Thyroid gland (tissue), 4 donors: ENCODE data around the gene MCM10. TPM values are rescaled to one million over a fixed set of nuclear protein-coding genes. Genes with fewer than 3 reads are reported as not detected.

ENCODE experiments used
- DNase-seq, 2 donors: peaks; one replicate each; pipeline ENCODE4 v3.0.0-alpha.2; 2019
- H3K27ac ChIP-seq, 3 donors: fragments of 200-600 bp; sonication (generic); 1 replicate in 2 of 3; 2 replicates in 1 of 3; pipeline ENCODE4 v1.5.1; 2016 to 2019; ENCODE audit warnings: mild to moderate bottlenecking in 1 of 3, moderate library complexity in 1 of 3
- H3K27me3 ChIP-seq: fragments of 200-600 bp; sonication (generic); one replicate; pipeline ENCODE4 v1.5.1; 2019
- H3K36me3 ChIP-seq, 2 donors: fragments of 200-600 bp; sonication (generic); one replicate each; pipeline ENCODE4 v1.5.1; 2016 to 2019
- H3K4me1 ChIP-seq, 2 donors: fragments of 200-600 bp; sonication (generic); one replicate each; pipeline ENCODE4 v1.5.1; 2017 to 2019
- H3K4me3 ChIP-seq, 3 donors: fragments of 200-600 bp; sonication (generic); replicated peaks in 1 of 3; 1 replicate in 2 of 3; 2 replicates in 1 of 3; pipeline ENCODE4 v1.5.1; 2016; ENCODE audit warnings: mild to moderate bottlenecking in 1 of 3
- H3K9me3 ChIP-seq: fragments of 200-600 bp; sonication (generic); one replicate; pipeline ENCODE4 v1.5.1; 2017
- POLR2A ChIP-seq, 2 donors: fragments of 450-650 bp; IDR thresholded peaks; one replicate each; pipeline ENCODE4 v1.6.1; 2017; ENCODE audit warnings: antibody characterized with exemption in 2 of 2, mild to moderate bottlenecking in 2 of 2, moderate library complexity in 1 of 2
- WGBS, 2 donors: methylation state at CpG; one replicate each; pipeline ENCODE4 v1.1.5; 2017; 5-methylcytosine and 5-hydroxymethylcytosine counted together
- intact Hi-C: fragments of 100-400 bp; cut with DNase I; formaldehyde crosslinking; loops from one replicate; pipeline ENCODE4 v1.15.1; 2023
- small RNA-seq: library from RNA; depleted of rRNA; stranded (forward); fragments of <200 nt; gene quantifications from one replicate; pipeline ENCODE3, GENCODE V24; 2016
- total RNA-seq, 4 donors: library from RNA; depleted of rRNA; stranded (reverse); fragments of >200 nt; gene quantifications; one replicate each; pipeline ENCODE4 v1.2.3, GENCODE V29; 2016
- TF ChIP-seq, protein P1 (sequence below), 6 experiments: fragments of 200-600 bp in 3 of 6; fragments of 450-650 bp in 3 of 6; sonication (generic) in 3 of 6; IDR thresholded peaks; one replicate each; pipeline ENCODE4 v1.5.1; 2016 to 2019; ENCODE audit warnings: antibody characterized with exemption in 6 of 6, mild to moderate bottlenecking in 2 of 6, inconsistent platforms in 1 of 6, moderate library complexity in 1 of 6

MCM10 gene
- total RNA-seq, 4 donors from 2014 or later, result 0.24 to 1.4 (median 0.49) TPM

DNA sequence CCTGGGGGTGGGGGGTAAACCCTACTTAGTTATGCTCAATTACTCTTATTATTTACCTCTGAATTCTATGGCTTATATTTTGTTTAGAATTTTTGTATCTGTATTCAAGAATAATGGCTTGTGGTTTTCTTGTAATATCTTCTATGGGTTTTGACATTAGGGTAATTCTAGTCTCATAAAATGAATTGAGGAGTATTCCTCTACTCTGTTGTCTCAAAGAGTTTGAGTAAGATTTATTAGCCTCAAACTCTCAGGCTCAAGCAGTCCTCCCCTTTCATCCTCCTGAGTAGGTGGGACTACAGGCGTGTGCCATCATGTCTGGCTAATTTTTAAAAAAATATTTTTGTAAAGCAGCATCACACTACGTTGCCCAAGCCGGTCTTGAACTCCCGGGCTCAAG lies 92.4 kb downstream of the MCM10 start:
- no peaks in the 10 kb centered on the region for H3K9me3 ChIP-seq
- no peaks in the 10 kb centered on the region for H3K4me1 ChIP-seq
- WGBS, 2 donors, result 83 to 92% methylated on average over 4 of the region's 4 CpGs
- DNase-seq, result no peak
- no peaks in the 10 kb centered on the region for H3K36me3 ChIP-seq
- H3K27ac ChIP-seq, result no peak overlapping the region
- intact Hi-C loops, result no loop called here
- no peak overlapping the region for H3K4me3 ChIP-seq
- no peak for TF ChIP-seq POLR2A (IDR thresholded peaks at IDR 0.05)
- TF ChIP-seq, protein P1, sequence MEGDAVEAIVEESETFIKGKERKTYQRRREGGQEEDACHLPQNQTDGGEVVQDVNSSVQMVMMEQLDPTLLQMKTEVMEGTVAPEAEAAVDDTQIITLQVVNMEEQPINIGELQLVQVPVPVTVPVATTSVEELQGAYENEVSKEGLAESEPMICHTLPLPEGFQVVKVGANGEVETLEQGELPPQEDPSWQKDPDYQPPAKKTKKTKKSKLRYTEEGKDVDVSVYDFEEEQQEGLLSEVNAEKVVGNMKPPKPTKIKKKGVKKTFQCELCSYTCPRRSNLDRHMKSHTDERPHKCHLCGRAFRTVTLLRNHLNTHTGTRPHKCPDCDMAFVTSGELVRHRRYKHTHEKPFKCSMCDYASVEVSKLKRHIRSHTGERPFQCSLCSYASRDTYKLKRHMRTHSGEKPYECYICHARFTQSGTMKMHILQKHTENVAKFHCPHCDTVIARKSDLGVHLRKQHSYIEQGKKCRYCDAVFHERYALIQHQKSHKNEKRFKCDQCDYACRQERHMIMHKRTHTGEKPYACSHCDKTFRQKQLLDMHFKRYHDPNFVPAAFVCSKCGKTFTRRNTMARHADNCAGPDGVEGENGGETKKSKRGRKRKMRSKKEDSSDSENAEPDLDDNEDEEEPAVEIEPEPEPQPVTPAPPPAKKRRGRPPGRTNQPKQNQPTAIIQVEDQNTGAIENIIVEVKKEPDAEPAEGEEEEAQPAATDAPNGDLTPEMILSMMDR (IDR thresholded peaks at IDR 0.05), result no peak
- no peaks in the 10 kb centered on the region for H3K27me3 ChIP-seq

GRCh38 chr10:13256627-13257026 lies 95.3 kb downstream of the MCM10 start:
- DNase-seq, result no peak
- Histone ChIP-seq H3K4me1 (no peaks in the 10 kb centered on the region), H3K4me3 (no peak overlapping the region), H3K27ac (no peak overlapping the region), H3K36me3 (no peaks in the 10 kb centered on the region), H3K27me3 (no peaks in the 10 kb centered on the region), H3K9me3 (no peaks in the 10 kb centered on the region)
- 80 to 90% methylated on average over 2 of the region's 2 CpGs for WGBS, 2 donors
- intact Hi-C loops, result no loop called here
- TF ChIP-seq POLR2A (IDR thresholded peaks at IDR 0.05), result no peak
- TF ChIP-seq, protein P1 (IDR thresholded peaks at IDR 0.05), result no peak

DNA sequence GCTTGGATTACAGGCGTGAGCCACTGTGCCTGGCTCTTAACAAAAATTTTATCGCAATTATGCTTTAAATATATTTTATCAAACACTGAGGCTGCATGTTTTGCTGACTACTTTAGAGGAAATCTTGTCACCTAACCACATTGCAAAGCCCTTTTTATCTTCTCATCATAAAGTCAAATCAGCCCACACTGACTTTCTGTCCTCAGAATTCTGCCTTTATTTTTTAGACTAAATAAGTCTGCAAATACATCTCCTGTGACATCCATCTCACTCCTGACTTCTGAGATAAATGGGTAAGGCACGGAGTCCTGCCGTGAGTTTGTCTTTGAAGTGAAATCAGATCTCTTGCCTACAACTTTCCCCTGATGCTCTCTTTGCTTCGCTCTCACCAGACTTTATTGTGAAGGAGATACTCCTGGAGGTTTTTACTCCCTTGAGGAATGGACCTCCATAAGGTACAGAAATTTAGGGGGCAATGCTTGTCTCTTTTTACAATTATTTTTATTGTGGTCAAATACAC lies 96.3 kb downstream of the MCM10 start:
- Histone ChIP-seq H3K36me3 (no peaks in the 10 kb centered on the region), H3K27ac (no peak overlapping the region), H3K4me3 (no peak overlapping the region), H3K4me1 (no peaks in the 10 kb centered on the region), H3K27me3 (no peaks in the 10 kb centered on the region), H3K9me3 (no peaks in the 10 kb centered on the region)
- TF ChIP-seq, protein P1 (IDR thresholded peaks at IDR 0.05), result no peak
- TF ChIP-seq POLR2A (IDR thresholded peaks at IDR 0.05), result no peak
- 81 to 82% methylated on average over 5 of the region's 5 CpGs for WGBS, 2 donors
- DNase-seq, result no peak
- intact Hi-C loops, result no loop called here

Small RNAs within 50 kb of the gene (small RNA-seq; reads per million reads assigned to genes)
- not detected for gene RNU6-6P

Other genes with a start within 250 kb of the MCM10 start
- gene CCDC3, start 159.8 kb upstream of the MCM10 start, total RNA-seq, result 10 to 100 TPM in 1 of 4 donors, 1 to 10 TPM in 3; 4.7 to 18.7 (median 7.3) TPM
- gene OPTN, start 61.4 kb upstream of the MCM10 start, total RNA-seq, result 10 to 100 TPM; 19.9 to 39.5 (median 26.8) TPM
- gene UCMA, start 72.8 kb downstream of the MCM10 start, total RNA-seq, result not detected
- 10 to 100 TPM; 48.5 to 86.8 (median 71.4) TPM for gene PHYH, start 138.5 kb downstream of the MCM10 start, total RNA-seq
- gene SEPHS1, start 186.7 kb downstream of the MCM10 start, total RNA-seq, result 10 to 100 TPM; 60.0 to 85.6 (median 68.1) TPM